SH-SY5Y (cell line): ENCODE data around the gene PNPLA2.

Source experiments
- GATA2 ChIP-seq: IDR thresholded peaks from 2 replicates; pipeline ENCODE4 v1.6.1; 2011; ENCODE audit warnings: mild to moderate bottlenecking, low read depth, low read length
- GATA3 ChIP-seq: IDR thresholded peaks from 2 replicates; pipeline ENCODE4 v1.6.1; 2011; ENCODE audit warnings: low read depth, mild to moderate bottlenecking, low read length, moderate library complexity

DNA sequence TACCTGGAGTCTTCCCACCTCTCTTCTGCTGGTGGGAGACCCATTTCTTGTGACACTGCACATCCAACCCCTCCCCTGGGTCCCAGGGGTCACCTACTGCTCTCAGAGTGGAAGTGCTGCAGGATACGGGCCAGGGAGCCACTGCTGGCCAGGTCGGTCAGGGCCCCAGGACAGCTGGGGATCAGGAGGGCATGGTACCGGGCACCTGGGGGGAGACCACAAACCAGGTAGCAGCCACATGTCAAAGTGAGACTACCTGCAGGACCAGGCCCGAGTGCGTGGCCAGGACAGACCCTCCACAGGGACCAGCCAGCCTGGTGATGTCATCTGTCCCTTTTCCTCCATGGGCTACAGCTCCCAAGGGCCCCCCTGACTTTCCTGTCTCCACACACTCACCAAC is 45.3 kb upstream of the PNPLA2 start:
- no peak for TF ChIP-seq GATA3
- TF ChIP-seq GATA2 = no peak
